Nephron progenitor cell (in vitro differentiated cells): Measurements from ENCODE around the gene CCDC3.
A peak's percentile ranks its signal among the peaks of the same experiment; 100 is the strongest.

Source experiments
- DNase-seq: peaks from one replicate; pipeline ENCODE4 v3.0.0; 2021
- H3K27ac Mint-ChIP-seq: 2 replicates; pipeline ENCODE4 v1.8.0; 2021; ENCODE audit warnings: mild to moderate bottlenecking, moderate library complexity, mixed read lengths
- H3K27me3 Mint-ChIP-seq: 2 replicates; pipeline ENCODE4 v1.8.0; 2021; ENCODE audit warnings: mild to moderate bottlenecking, low read depth, mixed read lengths; ENCODE audit not compliant: poor library complexity
- H3K36me3 Mint-ChIP-seq: 2 replicates; pipeline ENCODE4 v1.8.0; 2021; ENCODE audit warnings: low read depth, mixed read lengths
- H3K4me1 Mint-ChIP-seq: 2 replicates; pipeline ENCODE4 v1.8.0; 2021; ENCODE audit warnings: mixed read lengths
- H3K4me3 Mint-ChIP-seq: 2 replicates; pipeline ENCODE4 v1.8.0; 2021; ENCODE audit warnings: mild to moderate bottlenecking, moderate library complexity, mixed read lengths
- H3K9me3 Mint-ChIP-seq: 2 replicates; pipeline ENCODE4 v1.8.0; 2021; ENCODE audit warnings: mild to moderate bottlenecking, moderate library complexity, mixed read lengths
- TF ChIP-seq, protein P1 (sequence below): fragments of 200-600 bp; sonication (generic); IDR thresholded peaks from 2 replicates; pipeline ENCODE4 v1.5.0; 2021; ENCODE audit warnings: antibody characterized with exemption

The CCDC3 gene

DNA sequence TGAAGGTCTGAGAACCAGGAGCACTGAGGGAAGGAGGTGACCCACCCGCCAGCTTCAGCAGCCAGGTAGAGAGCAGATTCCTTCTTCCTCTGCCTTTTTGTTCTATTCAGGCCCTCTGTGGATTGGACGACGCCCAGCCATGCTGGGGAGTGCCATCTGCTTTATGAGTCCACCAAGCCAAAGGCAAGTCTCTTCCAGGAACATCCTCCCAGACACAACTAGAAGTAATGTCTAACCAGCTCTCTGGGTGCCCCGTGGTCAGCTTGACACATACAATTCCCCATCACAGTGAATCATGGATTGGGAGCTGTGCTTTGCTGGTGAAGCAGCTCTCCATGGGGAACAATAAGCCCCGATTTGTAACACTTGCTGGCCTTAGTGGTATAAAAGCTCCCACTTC, 125.2 kb downstream of the CCDC3 start:
- H3K4me1 Mint-ChIP-seq = peaks cover 34% of the 10 kb centered on the region
- peaks cover 12% of the 10 kb centered on the region for H3K27me3 Mint-ChIP-seq
- TF ChIP-seq, protein P1, sequence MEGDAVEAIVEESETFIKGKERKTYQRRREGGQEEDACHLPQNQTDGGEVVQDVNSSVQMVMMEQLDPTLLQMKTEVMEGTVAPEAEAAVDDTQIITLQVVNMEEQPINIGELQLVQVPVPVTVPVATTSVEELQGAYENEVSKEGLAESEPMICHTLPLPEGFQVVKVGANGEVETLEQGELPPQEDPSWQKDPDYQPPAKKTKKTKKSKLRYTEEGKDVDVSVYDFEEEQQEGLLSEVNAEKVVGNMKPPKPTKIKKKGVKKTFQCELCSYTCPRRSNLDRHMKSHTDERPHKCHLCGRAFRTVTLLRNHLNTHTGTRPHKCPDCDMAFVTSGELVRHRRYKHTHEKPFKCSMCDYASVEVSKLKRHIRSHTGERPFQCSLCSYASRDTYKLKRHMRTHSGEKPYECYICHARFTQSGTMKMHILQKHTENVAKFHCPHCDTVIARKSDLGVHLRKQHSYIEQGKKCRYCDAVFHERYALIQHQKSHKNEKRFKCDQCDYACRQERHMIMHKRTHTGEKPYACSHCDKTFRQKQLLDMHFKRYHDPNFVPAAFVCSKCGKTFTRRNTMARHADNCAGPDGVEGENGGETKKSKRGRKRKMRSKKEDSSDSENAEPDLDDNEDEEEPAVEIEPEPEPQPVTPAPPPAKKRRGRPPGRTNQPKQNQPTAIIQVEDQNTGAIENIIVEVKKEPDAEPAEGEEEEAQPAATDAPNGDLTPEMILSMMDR = no peak
- peaks cover 4% of the 10 kb centered on the region for H3K36me3 Mint-ChIP-seq
- peaks cover 24% of the 10 kb centered on the region for H3K9me3 Mint-ChIP-seq
- DNase-seq = no peak
- H3K4me3 Mint-ChIP-seq = no peak overlapping the region
- peak overlapping the region; percentile 42 for H3K27ac Mint-ChIP-seq

- TF ChIP-seq, protein P1 = no peak
- no peak for DNase-seq
- Mint-ChIP-seq H3K36me3 (no peaks in the 10 kb centered on the region), H3K9me3 (peaks cover 19% of the 10 kb centered on the region), H3K27me3 (peaks cover 12% of the 10 kb centered on the region), H3K4me1 (peaks cover 41% of the 10 kb centered on the region), H3K27ac (no peak overlapping the region), H3K4me3 (no peak overlapping the region)
These were observed 126.4 kb downstream of the CCDC3 start for GRCh38 chr10:12875100-12875499.

GRCh38 chr10:12874501-12874900, 127.0 kb downstream of the CCDC3 start:
- H3K9me3 Mint-ChIP-seq = peaks cover 13% of the 10 kb centered on the region
- DNase-seq = no peak
- TF ChIP-seq, protein P1 = no peak
- H3K27me3 Mint-ChIP-seq = peaks cover 15% of the 10 kb centered on the region
- no peak overlapping the region for H3K27ac Mint-ChIP-seq
- H3K36me3 Mint-ChIP-seq = no peaks in the 10 kb centered on the region
- H3K4me3 Mint-ChIP-seq = no peak overlapping the region
- H3K4me1 Mint-ChIP-seq = peaks cover 41% of the 10 kb centered on the region

DNA sequence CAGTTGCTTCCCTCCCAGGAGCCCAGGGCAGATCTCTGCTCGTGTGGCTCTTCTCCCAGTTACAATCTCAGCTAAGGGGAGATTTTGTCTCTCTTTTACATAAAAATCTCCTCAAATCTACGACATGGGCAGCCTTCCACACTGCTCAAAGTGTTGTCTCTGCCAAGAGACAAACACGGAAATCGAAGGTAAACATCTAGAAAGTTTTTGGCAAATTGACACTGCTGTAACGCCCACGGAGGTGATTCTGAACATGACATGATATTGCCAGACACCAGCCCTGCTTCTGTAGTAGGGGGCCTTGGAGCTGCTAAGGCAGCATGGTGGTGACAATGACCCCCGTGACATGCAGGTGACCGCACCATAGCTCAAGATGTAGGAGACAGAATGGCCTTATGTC, 128.3 kb downstream of the CCDC3 start:
- Mint-ChIP-seq H3K4me1 (peaks cover 41% of the 10 kb centered on the region), H3K27me3 (peaks cover 12% of the 10 kb centered on the region), H3K4me3 (peak overlapping the region; percentile 8), H3K36me3 (no peaks in the 10 kb centered on the region), H3K27ac (peak overlapping the region; percentile 94), H3K9me3 (no peaks in the 10 kb centered on the region)
- no peak for DNase-seq
- TF ChIP-seq, protein P1 = no peak

DNA sequence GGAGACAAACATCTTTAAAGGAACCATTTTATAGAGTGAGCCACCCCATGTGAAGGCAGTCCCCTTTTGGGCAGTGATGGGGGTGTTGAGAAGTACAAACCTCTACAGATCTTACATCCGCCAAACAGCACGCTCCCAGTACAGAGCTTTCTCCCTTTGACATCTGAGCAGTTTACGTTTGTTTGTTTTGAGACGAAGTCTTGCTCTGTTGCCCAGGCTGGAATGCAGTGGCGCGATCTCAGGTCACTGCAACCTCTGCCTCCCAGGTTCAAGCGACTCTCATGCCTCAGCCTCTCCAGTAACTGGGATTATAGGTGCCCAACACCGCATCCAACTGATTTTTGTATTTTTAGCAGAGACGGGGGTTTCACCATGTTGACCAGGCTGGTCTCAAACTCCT, 128.9 kb downstream of the CCDC3 start:
- Mint-ChIP-seq H3K4me3 (no peak overlapping the region), H3K36me3 (no peaks in the 10 kb centered on the region), H3K27ac (peak overlapping the region; percentile 94), H3K9me3 (no peaks in the 10 kb centered on the region), H3K27me3 (peaks cover 8% of the 10 kb centered on the region), H3K4me1 (peaks cover 41% of the 10 kb centered on the region)
- TF ChIP-seq, protein P1 = no peak
- peak; percentile 12 for DNase-seq

GRCh38 chr10:12869427-12869826, 132.1 kb downstream of the CCDC3 start:
- Mint-ChIP-seq H3K36me3 (no peaks in the 10 kb centered on the region), H3K27ac (no peak overlapping the region), H3K4me1 (peaks cover 33% of the 10 kb centered on the region), H3K9me3 (peaks cover 4% of the 10 kb centered on the region), H3K4me3 (no peak overlapping the region), H3K27me3 (peaks cover 3% of the 10 kb centered on the region)
- TF ChIP-seq, protein P1 = no peak
- no peak for DNase-seq
